ENCODE data around the gene RIPK4.

GRCh38 chr21:41755934-41756773 lies 10.7 kb downstream of the RIPK4 start:
- no peak for TF ChIP-seq CTCF (IDR thresholded peaks at IDR 0.05)
- no peak for TF ChIP-seq ZFX (IDR thresholded peaks at IDR 0.05; ENCODE audit: borderline replicate concordance)

Measured in 22Rv1 (cell line).